T-helper 2 cell (primary cell): Measurements from ENCODE around the gene MBD6.
"Not testable (repeated sequence)": the region's sequence is repeated elsewhere in the genome, so short reads cannot be mapped to it uniquely, and the experiment has no call there.

Experiments used
- DNase-seq, 5 experiments: peaks; one replicate each; pipeline versions ENCODE4 v3.0.0 to v3.0.0-alpha.2; 2012 to 2022

MBD6 gene

DNA sequence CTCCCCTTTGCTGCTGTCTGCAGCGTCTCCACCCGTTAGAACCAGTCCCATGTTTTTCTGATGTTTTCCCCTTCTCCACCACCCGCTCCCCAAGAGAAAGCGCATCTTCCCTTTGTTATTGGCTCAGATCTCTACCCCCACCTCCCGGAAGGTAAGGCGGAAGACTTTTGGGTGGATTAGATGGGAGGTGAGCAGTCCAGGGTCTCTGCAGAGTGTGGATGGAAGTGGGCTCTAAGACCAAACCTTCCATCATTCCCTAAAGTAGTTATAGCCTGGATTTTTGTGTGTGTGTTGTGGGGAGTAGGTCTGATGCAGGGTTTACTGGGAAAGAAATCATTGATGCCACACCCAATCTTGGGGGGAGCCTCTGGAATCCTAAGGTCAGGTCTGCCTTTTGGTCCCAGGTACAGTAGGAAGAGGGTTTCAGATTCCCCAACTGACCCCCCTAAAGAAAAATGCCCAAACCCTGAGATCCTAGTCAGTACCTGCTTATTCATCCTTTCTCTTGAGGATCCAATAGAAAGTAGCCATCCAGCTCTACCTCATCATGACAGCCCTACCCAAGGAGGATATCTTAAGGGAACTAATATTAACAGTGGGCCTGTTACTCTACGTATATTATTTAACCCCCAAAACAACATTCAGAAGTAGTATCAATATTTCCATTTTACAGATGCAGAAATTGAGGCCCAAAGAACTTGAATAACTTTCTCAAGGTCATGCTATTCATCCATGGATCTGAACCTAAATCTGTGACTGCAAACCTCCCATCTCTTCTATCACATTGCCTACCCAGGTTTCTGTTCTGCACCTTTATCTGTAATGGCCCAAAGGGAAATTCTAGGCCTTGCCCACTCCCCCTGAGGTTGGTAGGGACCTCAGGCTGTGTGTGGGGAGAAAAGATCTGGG is 28.3 kb downstream of the MBD6 start:
- no peak for DNase-seq

GRCh38 chr12:57551637-57552305 is 29.1 kb downstream of the MBD6 start:
- no peak for DNase-seq

DNA sequence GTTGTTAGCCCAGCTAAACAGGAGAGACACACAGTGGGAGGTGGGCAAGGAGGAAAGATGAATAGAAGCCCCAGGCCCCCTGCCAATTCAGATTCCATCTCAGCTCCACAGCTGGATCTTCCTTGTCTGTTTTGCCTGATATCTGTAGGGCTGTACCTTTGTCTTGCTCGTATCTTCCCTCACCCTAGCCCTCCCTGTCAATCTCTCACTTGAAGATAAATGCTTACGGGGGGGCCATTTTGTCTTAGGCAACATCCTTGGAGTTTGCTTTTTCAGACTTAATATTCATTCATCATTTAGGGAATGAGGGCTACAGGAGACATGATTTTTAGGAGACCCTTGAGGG is 29.7 kb downstream of the MBD6 start:
- DNase-seq, result no peak

GRCh38 chr12:57552835-57553313 is 30.2 kb downstream of the MBD6 start:
- DNase-seq, result no peak

DNA sequence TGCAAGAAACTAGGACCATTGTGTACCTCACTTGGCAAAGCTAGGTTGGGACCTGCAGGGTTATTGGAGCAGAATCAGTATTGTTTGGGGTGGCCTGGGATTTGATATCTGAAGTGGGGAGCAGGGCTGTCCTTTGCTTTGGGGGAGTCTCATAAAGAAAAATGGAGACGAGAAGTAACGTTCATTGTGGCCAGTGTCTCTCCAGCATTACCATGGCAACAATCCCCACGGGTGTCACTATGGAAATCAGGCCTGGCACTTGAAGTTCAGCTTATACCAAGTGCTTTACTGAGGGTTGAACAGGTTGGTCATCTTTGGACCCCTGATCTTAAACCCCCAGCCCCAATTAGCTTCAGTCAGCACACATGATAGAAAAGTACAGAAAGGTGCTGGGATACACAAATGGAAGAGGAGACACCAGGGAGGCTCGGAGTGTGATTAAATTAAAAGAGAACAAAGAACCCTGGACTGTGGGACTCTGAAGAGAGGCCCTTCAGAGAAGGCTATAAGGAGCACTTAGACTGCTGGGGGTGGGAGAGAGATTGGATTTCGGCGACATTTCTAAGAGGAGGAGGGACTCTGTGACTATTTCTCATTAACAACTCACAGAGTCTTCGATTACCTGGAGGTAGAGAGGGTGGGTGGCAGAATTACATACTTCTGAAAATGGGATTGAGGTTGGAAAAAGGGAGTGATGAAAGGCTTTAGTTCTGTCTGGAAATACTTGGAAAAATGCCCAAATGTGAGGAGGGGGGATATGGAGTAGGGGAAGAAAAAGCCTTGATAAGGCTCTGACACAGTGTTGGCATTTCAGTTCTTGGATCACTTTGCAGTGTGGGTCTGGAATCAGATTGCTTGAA is 30.9 kb downstream of the MBD6 start:
- no peak for DNase-seq

- DNase-seq, result no peak
Measured at GRCh38 chr12:57554453-57554852, 31.8 kb downstream of the MBD6 start.

DNA sequence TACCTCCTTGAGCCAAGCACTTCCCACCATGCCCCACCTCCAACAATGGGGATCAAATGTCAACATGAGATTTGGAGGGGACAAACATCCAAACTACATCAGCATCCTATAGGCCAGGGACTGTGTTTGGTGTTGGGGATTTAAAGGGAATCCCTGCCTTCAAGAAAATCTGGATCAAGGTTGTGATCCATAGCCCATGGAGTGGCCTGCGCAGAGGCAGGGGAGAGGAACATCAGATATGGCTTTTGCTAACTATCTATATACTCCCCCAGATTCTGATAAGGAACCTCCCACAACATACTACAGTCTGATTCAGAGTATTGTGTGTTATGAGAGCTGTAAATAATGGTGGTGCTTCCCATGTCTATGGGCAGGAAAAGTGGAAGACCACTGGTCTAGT is 32.3 kb downstream of the MBD6 start:
- no peak for DNase-seq

- no peak for DNase-seq
Measured at GRCh38 chr12:57558864-57559263, 36.2 kb downstream of the MBD6 start.

DNA sequence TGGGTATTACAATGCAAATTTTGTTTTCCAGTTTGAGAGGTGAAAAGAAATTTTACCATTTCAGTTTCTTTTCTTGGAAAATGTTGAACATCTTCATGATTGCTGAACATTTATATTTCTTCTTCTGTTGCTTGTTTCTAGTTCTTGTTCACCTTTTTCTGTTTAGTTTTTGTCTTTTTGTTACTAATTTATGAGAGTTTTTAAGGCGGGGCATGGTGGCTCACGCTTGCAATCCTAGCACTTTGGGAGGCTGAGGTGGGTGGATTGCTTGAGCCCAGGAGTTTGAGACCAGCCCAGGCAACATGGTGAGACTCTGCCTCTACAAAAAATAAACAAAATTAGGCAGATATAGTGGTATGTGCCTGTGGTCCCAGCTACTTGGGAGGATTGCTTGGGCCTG is 37.9 kb downstream of the MBD6 start:
- no peak for DNase-seq

DNA sequence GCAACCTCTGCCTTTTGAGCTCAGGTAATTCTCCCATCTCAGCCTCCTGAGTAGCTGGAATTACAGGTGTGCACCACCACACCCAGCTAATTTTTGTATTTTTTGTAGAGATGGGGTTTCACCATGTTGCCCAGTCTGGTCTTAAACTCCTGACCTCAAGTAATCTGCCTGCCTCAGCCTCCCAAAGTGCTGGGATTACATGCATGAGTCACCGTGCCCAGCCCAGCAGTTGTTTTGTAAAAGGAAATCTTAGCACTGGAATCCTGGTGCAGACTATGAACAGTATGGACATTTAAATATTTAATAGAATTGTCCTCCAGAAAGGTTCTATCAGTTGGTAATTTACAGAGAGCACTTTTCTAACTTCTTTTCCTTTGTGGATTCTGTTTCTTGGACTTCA is 38.5 kb downstream of the MBD6 start:
- DNase-seq, result not testable (repeated sequence)

GRCh38 chr12:57563358-57563757 is 40.7 kb downstream of the MBD6 start:
- DNase-seq, result no peak

DNA sequence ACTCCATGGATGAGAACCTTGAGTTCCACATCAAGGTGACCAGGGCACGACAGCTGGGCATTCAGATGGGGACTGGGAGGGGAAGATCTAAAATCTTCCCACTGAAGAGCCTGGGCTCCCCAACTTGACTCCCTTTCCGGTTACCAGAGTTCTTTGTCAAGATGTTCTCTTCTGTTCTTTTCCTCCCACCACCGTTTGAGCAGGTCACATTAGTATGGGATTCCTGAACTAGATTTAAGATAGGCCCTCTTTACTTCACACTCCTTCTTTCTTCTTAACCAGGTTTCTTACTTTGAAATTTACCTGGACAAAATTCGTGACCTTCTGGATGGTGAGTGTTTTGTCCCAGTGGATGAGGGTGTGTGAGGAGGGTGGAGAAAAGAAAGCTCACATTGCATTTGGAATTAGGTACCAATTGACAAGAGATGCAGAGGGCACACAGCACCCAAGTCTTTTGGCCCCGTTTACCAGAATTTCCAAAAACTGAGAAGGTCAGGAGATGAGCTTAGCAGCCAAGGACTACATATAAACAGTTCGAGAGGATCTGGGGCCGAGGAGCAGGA is 41.6 kb downstream of the MBD6 start:
- DNase-seq, result no peak

DNA sequence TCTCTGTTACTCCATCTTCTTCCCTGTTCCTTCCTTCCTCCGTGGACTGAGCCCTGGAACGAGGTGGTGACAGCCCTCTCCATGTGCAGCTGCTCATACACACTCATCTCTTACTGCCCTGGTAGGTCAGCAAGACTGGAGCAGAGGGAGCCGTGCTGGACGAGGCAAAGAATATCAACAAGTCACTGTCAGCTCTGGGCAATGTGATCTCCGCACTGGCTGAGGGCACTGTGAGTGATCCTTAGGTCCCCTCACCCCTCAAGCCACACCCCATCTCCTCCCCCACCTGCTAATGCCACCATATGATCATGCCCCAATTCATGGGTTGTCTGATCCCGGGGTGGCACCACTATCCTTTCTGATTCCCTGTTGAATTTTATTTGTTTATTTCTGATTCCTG is 46.2 kb downstream of the MBD6 start:
- DNase-seq, result no peak

DNA sequence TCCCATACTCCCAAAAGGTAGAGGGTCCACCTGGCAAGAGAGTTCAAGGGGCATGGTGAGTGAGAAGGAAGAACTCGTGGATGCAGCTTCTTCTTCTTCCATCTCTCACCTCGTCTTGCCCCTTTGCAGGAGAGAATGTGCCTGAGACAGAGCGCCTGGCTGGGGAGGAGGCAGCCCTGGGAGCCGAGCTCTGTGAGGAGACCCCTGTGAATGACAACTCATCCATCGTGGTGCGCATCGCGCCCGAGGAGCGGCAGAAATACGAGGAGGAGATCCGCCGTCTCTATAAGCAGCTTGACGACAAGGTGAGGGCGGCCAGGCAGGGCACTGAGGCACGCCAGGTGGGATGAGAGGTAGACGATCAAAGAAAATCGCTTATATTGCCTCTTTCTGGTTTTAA is 47.2 kb downstream of the MBD6 start:
- DNase-seq, result no peak

- DNase-seq, result not testable (repeated sequence)
Measured at GRCh38 chr12:57570438-57570837, 47.8 kb downstream of the MBD6 start.

DNA sequence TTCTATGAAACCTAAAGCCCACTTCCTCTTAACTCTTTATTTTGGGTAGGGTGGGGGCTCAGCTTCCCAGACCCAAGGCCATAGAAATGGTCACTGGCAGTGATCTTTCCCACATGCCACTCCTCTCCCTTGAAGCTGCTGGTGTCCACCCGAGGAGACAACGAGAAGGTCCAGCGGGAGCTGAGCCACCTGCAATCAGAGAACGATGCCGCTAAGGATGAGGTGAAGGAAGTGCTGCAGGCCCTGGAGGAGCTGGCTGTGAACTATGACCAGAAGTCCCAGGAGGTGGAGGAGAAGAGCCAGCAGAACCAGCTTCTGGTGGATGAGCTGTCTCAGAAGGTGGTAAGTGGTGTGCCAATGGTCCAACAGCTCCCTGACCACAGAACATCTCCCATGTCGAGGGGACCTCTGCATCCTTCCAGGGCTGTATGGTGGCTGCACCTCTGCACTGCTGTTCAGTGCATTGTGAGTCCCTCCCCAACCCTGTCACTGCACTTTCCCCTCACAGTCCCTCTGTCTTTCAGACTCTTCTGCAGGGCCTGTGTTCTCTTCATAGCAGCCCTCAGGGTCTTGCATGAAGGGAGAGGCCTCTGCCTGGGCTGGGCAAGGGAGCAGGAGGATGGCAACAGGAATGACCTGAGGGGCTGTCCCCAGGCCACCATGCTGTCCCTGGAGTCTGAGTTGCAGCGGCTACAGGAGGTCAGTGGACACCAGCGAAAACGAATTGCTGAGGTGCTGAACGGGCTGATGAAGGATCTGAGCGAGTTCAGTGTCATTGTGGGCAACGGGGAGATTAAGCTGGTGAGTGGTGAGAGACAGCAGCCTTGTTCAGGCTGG is 49.5 kb downstream of the MBD6 start:
- DNase-seq, result no peak

DNA sequence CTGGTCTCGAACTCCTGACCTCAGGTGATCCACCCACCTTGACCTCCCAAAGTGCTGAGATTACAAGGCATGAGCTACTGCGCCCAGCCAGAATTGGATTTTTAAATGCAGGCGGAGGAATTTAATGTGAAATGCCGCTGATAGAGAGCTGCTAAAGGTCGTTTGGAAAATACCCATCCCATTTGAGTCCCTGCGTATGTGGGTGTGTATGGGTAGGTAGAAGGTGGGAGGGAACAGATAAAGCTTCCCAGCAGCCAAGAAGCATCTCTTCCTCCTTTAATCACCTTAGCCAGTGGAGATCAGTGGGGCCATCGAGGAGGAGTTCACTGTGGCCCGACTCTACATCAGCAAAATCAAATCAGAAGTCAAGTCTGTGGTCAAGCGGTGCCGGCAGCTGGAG is 52.2 kb downstream of the MBD6 start:
- no peak for DNase-seq

DNA sequence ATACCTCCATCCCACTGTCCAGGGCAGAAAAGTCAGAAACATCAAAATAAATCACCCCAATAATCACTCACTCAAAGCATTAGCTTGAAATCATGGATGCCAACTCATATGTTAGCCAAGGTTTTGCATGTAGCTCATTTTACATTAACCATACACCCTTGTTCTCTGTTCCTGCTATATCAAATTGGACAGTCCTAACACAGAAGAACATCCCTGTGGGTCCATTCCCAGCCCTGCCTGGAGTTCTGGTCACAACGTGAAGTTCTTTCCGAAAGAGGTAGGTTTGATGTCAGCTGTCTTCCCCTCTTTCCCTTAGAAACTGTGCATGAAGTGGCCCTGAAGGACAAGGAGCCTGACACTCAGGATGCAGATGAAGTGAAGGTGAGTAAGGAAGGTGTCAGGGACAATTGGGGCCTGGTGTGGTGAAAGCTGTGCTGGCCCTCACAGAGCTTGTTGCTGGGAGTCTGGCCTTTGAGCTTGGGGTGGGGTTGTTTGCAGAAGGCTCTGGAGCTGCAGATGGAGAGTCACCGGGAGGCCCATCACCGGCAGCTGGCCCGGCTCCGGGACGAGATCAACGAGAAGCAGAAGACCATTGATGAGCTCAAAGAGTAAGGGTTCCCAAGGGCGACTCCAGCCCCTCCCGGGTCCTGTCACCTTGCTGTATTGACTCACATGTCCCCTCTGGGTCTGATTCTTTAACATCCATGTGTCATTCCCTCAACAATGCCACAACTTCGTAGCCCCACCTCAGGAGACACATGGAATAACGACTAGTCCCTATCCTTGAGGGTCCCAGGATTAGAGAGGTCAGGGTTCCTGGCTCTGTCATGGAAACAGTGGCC is 53.4 kb downstream of the MBD6 start:
- no peak for DNase-seq

GRCh38 chr12:57576613-57577160 is 54.1 kb downstream of the MBD6 start:
- no peak for DNase-seq

DNA sequence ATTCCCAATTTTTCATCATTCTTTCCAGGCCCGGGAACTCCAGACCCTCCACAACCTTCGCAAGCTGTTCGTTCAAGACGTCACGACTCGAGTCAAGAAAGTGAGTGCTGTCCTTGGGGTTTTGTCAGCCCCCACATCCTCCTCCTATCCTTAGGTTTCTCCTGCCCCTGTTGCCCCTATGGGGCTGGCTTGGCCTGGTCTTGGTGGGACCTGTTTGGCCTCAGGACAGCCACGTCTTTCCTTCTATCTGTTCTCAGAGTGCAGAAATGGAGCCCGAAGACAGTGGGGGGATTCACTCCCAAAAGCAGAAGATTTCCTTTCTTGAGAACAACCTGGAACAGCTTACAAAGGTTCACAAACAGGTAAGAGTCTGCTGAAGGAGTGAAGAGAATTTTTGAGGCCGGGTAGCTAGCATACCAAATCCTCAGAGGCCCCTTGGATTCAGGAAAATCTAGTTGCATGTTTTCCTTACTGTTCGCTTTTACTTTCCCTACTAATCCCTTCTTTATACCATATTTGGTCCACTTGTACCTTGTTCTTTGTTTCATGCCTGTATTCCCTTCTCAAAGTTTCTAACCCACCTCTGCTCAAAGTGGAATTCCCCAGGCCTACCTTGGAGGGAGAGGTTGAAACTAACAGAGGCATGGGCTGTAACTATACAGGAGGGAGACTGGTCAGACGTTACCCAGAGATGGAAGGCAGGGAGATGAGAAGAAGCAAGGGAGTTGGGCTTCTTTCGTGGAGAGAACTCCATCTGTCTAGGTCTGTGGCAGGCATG is 55.5 kb downstream of the MBD6 start:
- no peak for DNase-seq
